A673 (cell line): Measurements from ENCODE around the gene GPHN.

Experiments
- CTCF ChIP-seq: fragments of 300-800, 200-600 bp; sonication (generic); conservative IDR thresholded peaks from 2 replicates; pipeline ENCODE4 v1.5.1; 2017; ENCODE audit warnings: low read depth, mild to moderate bottlenecking, antibody characterized with exemption, low read length, moderate library complexity, mixed read lengths
- EZH2 ChIP-seq: fragments of 200-600 bp; sonication (generic); IDR thresholded peaks from 2 replicates; pipeline ENCODE4 v1.6.1; 2017; ENCODE audit warnings: borderline replicate concordance, low read depth, mild to moderate bottlenecking, mixed read lengths, antibody characterized with exemption, low read length; ENCODE audit not compliant: poor library complexity, severe bottlenecking

GRCh38 chr14:66501592-66501991 lies 6.4 kb upstream of the GPHN start:
- no peak for TF ChIP-seq CTCF
- TF ChIP-seq EZH2 = no peak
